H1 (cell line): ENCODE measurements around the gene RNF215. TPM values are rescaled to one million over a fixed set of nuclear protein-coding genes. Genes with fewer than 3 reads are reported as not detected.

Source experiments
- CTCF ChIA-PET: fragments of 300-600 bp; sonication (Branson Sonifier 250); formaldehyde crosslinking; loops from one replicate; lab custom pipeline; 2021; ENCODE audit not compliant: partially characterized antibody; lab: Charles Lee
- POLR2A ChIA-PET: fragments of 300-600 bp; sonication (Branson Sonifier 250); formaldehyde crosslinking; loops from one replicate; lab custom pipeline; 2021; ENCODE audit warnings: inconsistent platforms; ENCODE audit not compliant: partially characterized antibody; lab: Charles Lee
- DNase-seq, 2 experiments: peaks; one replicate each; pipeline versions ENCODE4 v3.0.0 to v3.0.0-alpha.2; 2010 to 2022; ENCODE audit warnings: low spot score in 2 of 2, low read depth in 1 of 2, mixed read lengths in 1 of 2
- FAIRE-seq: peaks from 2 replicates; lab custom pipeline; 2011; peaks lifted over from hg19 to GRCh38; lab: Jason Lieb, UNC
- H2AFZ ChIP-seq: 2 replicates; pipeline ENCODE4 v1.8.1; 2012; ENCODE audit warnings: low read length, inconsistent platforms
- H2AK5ac ChIP-seq: 2 replicates; pipeline ENCODE4 v1.6.1; 2013; ENCODE audit warnings: low read depth, low read length
- H2BK120ac ChIP-seq: replicated peaks from 2 replicates; pipeline ENCODE3; 2013; ENCODE audit warnings: low read depth, low read length, inconsistent platforms
- H2BK12ac ChIP-seq: 2 replicates; pipeline ENCODE4 v1.6.1; 2013; ENCODE audit warnings: low read depth, low read length
- H2BK15ac ChIP-seq: 2 replicates; pipeline ENCODE4 v1.6.1; 2013; ENCODE audit warnings: low read length
- H2BK20ac ChIP-seq: 2 replicates; pipeline ENCODE4 v1.6.1; 2013; ENCODE audit warnings: low read length
- H2BK5ac ChIP-seq: 2 replicates; pipeline ENCODE4 v1.6.1; 2013; ENCODE audit warnings: low read depth, low read length
- H3K14ac ChIP-seq: 2 replicates; pipeline ENCODE4 v1.6.1; 2013; ENCODE audit warnings: inconsistent platforms; ENCODE audit not compliant: insufficient read length
- H3K18ac ChIP-seq: 2 replicates; pipeline ENCODE4 v1.6.1; 2013; ENCODE audit warnings: low read length; ENCODE audit errors: extremely low read depth
- H3K23ac ChIP-seq: 2 replicates; pipeline ENCODE4 v1.6.1; 2013; ENCODE audit warnings: inconsistent platforms; ENCODE audit not compliant: insufficient read length
- H3K23me2 ChIP-seq: 2 replicates; pipeline ENCODE4 v1.6.1; 2013; ENCODE audit warnings: low read depth, low read length
- H3K27ac ChIP-seq: 2 replicates; pipeline ENCODE4 v1.6.1; 2011; ENCODE audit warnings: low read depth, low read length, inconsistent platforms
- H3K27me3 ChIP-seq, 4 experiments: replicated peaks in 1 of 4; 1 replicate in 1 of 4; 2 replicates in 3 of 4; pipeline versions ENCODE4 v1.6.1 to v1.8.1; 2011 to 2013; ENCODE audit warnings: low read length in 3 of 4, mild to moderate bottlenecking in 3 of 4, inconsistent platforms in 2 of 4, mixed read lengths in 2 of 4, moderate library complexity in 1 of 4; ENCODE audit not compliant: control insufficient read depth in 3 of 4, insufficient read depth in 3 of 4; ENCODE audit errors: extremely low read depth in 1 of 4
- H3K36me3 ChIP-seq, 4 experiments: 2 replicates each; pipeline versions ENCODE4 v1.6.1 to v1.8.1; 2011 to 2013; ENCODE audit warnings: mild to moderate bottlenecking in 4 of 4, low read length in 3 of 4, moderate library complexity in 2 of 4, control low read depth in 1 of 4, inconsistent platforms in 1 of 4; ENCODE audit not compliant: insufficient read depth in 4 of 4, control insufficient read depth in 2 of 4
- H3K4ac ChIP-seq: replicated peaks from 2 replicates; pipeline ENCODE3; 2013; ENCODE audit warnings: low read length, low read depth, mixed read lengths, inconsistent platforms; ENCODE audit not compliant: insufficient read length
- H3K4me1 ChIP-seq, 4 experiments: replicated peaks in 1 of 4; 1 replicate in 1 of 4; 2 replicates in 3 of 4; pipeline versions ENCODE4 v1.6.1 to v1.8.1; 2011 to 2013; ENCODE audit warnings: low read length in 3 of 4, inconsistent platforms in 2 of 4, mixed read lengths in 1 of 4; ENCODE audit not compliant: insufficient read depth in 4 of 4, control insufficient read depth in 3 of 4
- H3K4me2 ChIP-seq, 2 experiments: 2 replicates each; pipeline versions ENCODE4 v1.6.1 to v1.8.1; 2011 to 2013; ENCODE audit warnings: low read depth in 2 of 2, low read length in 2 of 2, control low read depth in 1 of 2, inconsistent platforms in 1 of 2, mild to moderate bottlenecking in 1 of 2; ENCODE audit not compliant: insufficient read depth in 1 of 2
- H3K4me3 ChIP-seq, 4 experiments: fragments of 200-600, 300-600 bp in 1 of 4; sonication (generic), shearing (Covaris generic), sonication (Bioruptor Twin) in 1 of 4; 2 replicates each; pipeline versions ENCODE4 v1.5.1 to v1.8.1; 2011 to 2016; ENCODE audit warnings: low read length in 4 of 4, low read depth in 3 of 4, control low read depth in 2 of 4, inconsistent platforms in 2 of 4, mild to moderate bottlenecking in 2 of 4, mixed read lengths in 1 of 4, moderate library complexity in 1 of 4; ENCODE audit not compliant: insufficient read depth in 2 of 4; ENCODE audit errors: extremely low read depth in 1 of 4
- H3K56ac ChIP-seq: replicated peaks from 2 replicates; pipeline ENCODE3; 2013; ENCODE audit warnings: low read depth, mild to moderate bottlenecking, mixed read lengths, low read length, inconsistent platforms; ENCODE audit not compliant: insufficient read length
- H3K79me1 ChIP-seq: 2 replicates; pipeline ENCODE4 v1.6.1; 2013; ENCODE audit warnings: low read depth, low read length, control low read depth
- H3K79me2 ChIP-seq, 2 experiments: 2 replicates each; pipeline versions ENCODE4 v1.6.1 to v1.8.1; 2012 to 2013; ENCODE audit warnings: low read length in 2 of 2, mild to moderate bottlenecking in 2 of 2, inconsistent platforms in 1 of 2; ENCODE audit not compliant: insufficient read depth in 2 of 2, control insufficient read depth in 1 of 2
- H3K9ac ChIP-seq, 4 experiments: replicated peaks in 1 of 4; 1 replicate in 1 of 4; 2 replicates in 3 of 4; pipeline versions ENCODE4 v1.6.1 to v1.8.1; 2011 to 2013; ENCODE audit warnings: low read depth in 3 of 4, low read length in 3 of 4, control low read depth in 2 of 4, mild to moderate bottlenecking in 2 of 4, moderate library complexity in 2 of 4, inconsistent platforms in 1 of 4; ENCODE audit errors: extremely low read depth in 1 of 4
- H3K9me3 ChIP-seq, 2 experiments: 2 replicates each; pipeline versions ENCODE4 v1.6.1 to v1.8.1; 2012 to 2013; ENCODE audit warnings: mild to moderate bottlenecking in 2 of 2, moderate library complexity in 2 of 2, control low read depth in 1 of 2, inconsistent platforms in 1 of 2, low read depth in 1 of 2, low read length in 1 of 2, mixed read lengths in 1 of 2; ENCODE audit not compliant: insufficient read depth in 2 of 2
- H4K20me1 ChIP-seq, 2 experiments: replicated peaks in 1 of 2; 2 replicates each; pipeline versions ENCODE3 to v1.8.1; 2011 to 2013; ENCODE audit warnings: inconsistent platforms in 2 of 2, low read length in 2 of 2, mild to moderate bottlenecking in 1 of 2; ENCODE audit not compliant: insufficient read depth in 2 of 2, control insufficient read depth in 1 of 2
- H4K5ac ChIP-seq: 2 replicates; pipeline ENCODE4 v1.6.1; 2013; ENCODE audit warnings: low read length, low read depth, mixed read lengths, inconsistent platforms; ENCODE audit not compliant: insufficient read length
- H4K8ac ChIP-seq: 2 replicates; pipeline ENCODE4 v1.8.0; 2013; ENCODE audit warnings: mild to moderate bottlenecking, moderate library complexity, low read length, inconsistent platforms; ENCODE audit not compliant: insufficient read depth; ENCODE audit errors: extremely low read depth
- H4K91ac ChIP-seq: replicated peaks from 2 replicates; pipeline ENCODE3; 2013; ENCODE audit warnings: low read length, mixed read lengths, inconsistent platforms; ENCODE audit not compliant: insufficient read length
- CBX8 ChIP-seq: fragments of 300-800, 300-1000 bp; sonication (generic); IDR thresholded peaks from 2 replicates; pipeline ENCODE4 v1.7.1; 2016; ENCODE audit warnings: low read depth, low read length, borderline replicate concordance
- CREB1 ChIP-seq: IDR thresholded peaks from 2 replicates; pipeline ENCODE4 v1.6.1; 2012; ENCODE audit warnings: inconsistent platforms
- GTF2F1 ChIP-seq: IDR thresholded peaks from 2 replicates; pipeline ENCODE4 v1.6.1; 2012; ENCODE audit warnings: low read depth, low read length, improper control_type of control experiment, borderline replicate concordance
- HDAC6 ChIP-seq: IDR thresholded peaks from one replicate; pipeline ENCODE4 v1.7.1; 2012; ENCODE audit warnings: low read depth, mild to moderate bottlenecking, inconsistent platforms, low read length, moderate library complexity
- JUND ChIP-seq: IDR thresholded peaks from 2 replicates; pipeline ENCODE4 v1.6.1; 2011; ENCODE audit warnings: mild to moderate bottlenecking, improper control_type of control experiment, low read length
- KDM1A ChIP-seq: fragments of 200-600, 300-600 bp; sonication (generic); IDR thresholded peaks from 2 replicates; pipeline ENCODE4 v1.7.1; 2016; ENCODE audit warnings: mild to moderate bottlenecking, low read length, borderline replicate concordance
- PHF8 ChIP-seq: fragments of 200-600 bp; sonication (generic); conservative IDR thresholded peaks from 2 replicates; pipeline ENCODE4 v1.7.1; 2012; ENCODE audit warnings: low read depth, mild to moderate bottlenecking, inconsistent platforms, low read length, moderate library complexity
- POU5F1 ChIP-seq: IDR thresholded peaks from 2 replicates; pipeline ENCODE4 v1.6.1; 2011; ENCODE audit warnings: low read depth, mild to moderate bottlenecking, low read length, moderate library complexity
- RBBP5 ChIP-seq: IDR thresholded peaks from 2 replicates; pipeline ENCODE4 v1.7.1; 2012; ENCODE audit warnings: low read depth, mild to moderate bottlenecking, inconsistent platforms, low read length, moderate library complexity, borderline replicate concordance
- SIX5 ChIP-seq: IDR thresholded peaks from 2 replicates; pipeline ENCODE4 v1.6.1; 2011; ENCODE audit warnings: mild to moderate bottlenecking, low read depth, low read length
- SP4 ChIP-seq: IDR thresholded peaks from 2 replicates; pipeline ENCODE4 v1.6.1; 2012; ENCODE audit warnings: low read length, inconsistent platforms
- TEAD4 ChIP-seq: IDR thresholded peaks from 2 replicates; pipeline ENCODE4 v1.6.1; 2012; ENCODE audit warnings: low read depth, low read length, inconsistent platforms, mixed read lengths
- YY1 ChIP-seq: IDR thresholded peaks from 2 replicates; pipeline ENCODE4 v1.6.1; 2011; ENCODE audit warnings: low read depth, mild to moderate bottlenecking, low read length
- WGBS, 2 experiments: shearing (Covaris generic) in 1 of 2; methylation state at CpG; one replicate each; pipeline versions ENCODE4 v1.1.6 to v1.1.7; 2013 to 2015; ENCODE audit warnings: low lambda C conversion rate in 2 of 2, mixed read lengths in 2 of 2, inconsistent platforms in 1 of 2, low coverage in 1 of 2, missing lambda C conversion rate in 1 of 2; ENCODE audit not compliant: insufficient replicate concordance in 2 of 2, insufficient coverage in 1 of 2, insufficient read length in 1 of 2; ENCODE audit errors: extremely low coverage in 1 of 2, missing lambda C conversion rate in 1 of 2; 5-methylcytosine and 5-hydroxymethylcytosine counted together
- polyA plus RNA-seq, 7 experiments: library from polyadenylated mRNA; depleted of rRNA in 3 of 7; stranded (reverse) in 5 of 7; unstranded in 2 of 7; fragments of >200 nt in 5 of 7; fragments of 200-250 nt in 2 of 7; gene quantifications; 1 replicate in 5 of 7; 2 replicates in 1 of 7; 4 replicates in 1 of 7; pipeline versions ENCODE4 v1.2.1 to v1.2.3, GENCODE V29; 2011 to 2013; ENCODE audit warnings: missing spikeins in 2 of 7, mixed read lengths in 2 of 7
- total RNA-seq: library from RNA; stranded (reverse); fragmentation: NEBNext Ultra II Directional; extraction: Animal tissue kit (Norgen Biotek cat#: 25700); gene quantifications from 2 replicates; pipeline ENCODE4 v1.2.1, GENCODE V29; 2021
- TF ChIP-seq, protein P1 (sequence below): IDR thresholded peaks from 2 replicates; pipeline ENCODE4 v1.6.1; 2012; ENCODE audit warnings: low read length, inconsistent platforms

RNF215 gene
- total and polyA plus RNA-seq, 2 of the 8 experiments (the other 6 are each of a cell fraction or from before 2014, with no cell fraction given) = 13.1 to 19.0 TPM

DNA sequence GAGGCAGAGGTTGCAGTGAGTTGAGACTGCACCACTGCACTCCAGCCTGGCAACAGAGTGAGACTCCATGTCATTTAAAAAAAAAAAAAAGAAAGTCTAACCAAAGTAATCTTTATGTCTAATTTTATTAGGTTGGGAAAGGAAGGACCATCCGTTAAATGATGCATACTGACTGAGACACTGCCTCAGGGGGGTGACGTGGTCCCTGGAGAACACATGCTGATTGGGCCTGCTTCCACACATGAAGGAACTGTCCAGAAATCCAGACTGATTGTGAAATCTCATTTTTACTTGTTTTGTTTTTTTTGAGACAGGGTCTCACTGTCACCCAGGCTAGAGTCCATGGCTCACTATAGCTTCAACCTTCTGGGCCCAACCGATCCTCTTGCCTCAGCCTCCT is 36.0 kb downstream of the RNF215 start:
- DNase-seq (no peak), FAIRE-seq (no peak)
- Histone ChIP-seq H2BK20ac (no peak overlapping the region), H3K14ac (no peak overlapping the region), H4K20me1 (peaks cover 20 to 21% of the 10 kb centered on the region in 2 experiments), H2BK5ac (no peak overlapping the region), H4K91ac (no peak overlapping the region), H3K9me3 (no peaks in the 10 kb centered on the region), H3K18ac (no peak overlapping the region), H2BK120ac (no peak overlapping the region), H3K79me1 (peaks cover 11% of the 10 kb centered on the region), H2AFZ (no peak overlapping the region), H3K79me2 (peaks cover 15 to 59% of the 10 kb centered on the region in 2 experiments), H2AK5ac (no peak overlapping the region), H3K27me3 (no peaks in the 10 kb centered on the region), H2BK15ac (no peak overlapping the region), H3K56ac (no peak overlapping the region), H3K4ac (no peak overlapping the region), H3K4me3 (no peak overlapping the region), H3K23me2 (no peaks in the 10 kb centered on the region; the same call in 1 of the 2 replicates), H3K4me2 (no peak overlapping the region), H2BK12ac (no peak overlapping the region), H3K9ac (no peak overlapping the region), H3K27ac (no peak overlapping the region), H3K4me1 (peaks cover 0 to 4% (median 2%) of the 10 kb centered on the region in 4 experiments; a peak in 5 of 7 replicates), H4K5ac (no peak overlapping the region), H3K36me3 (peaks cover 16 to 63% (median 42%) of the 10 kb centered on the region in 4 experiments), H4K8ac (no peak overlapping the region), H3K23ac (no peak overlapping the region)
- 96% methylated on average over 3 of the region's 3 CpGs; no CpG with 5 or more reads in 1 of the 2 experiments for WGBS, 2 experiments
- CTCF ChIA-PET = no interaction called here
- POLR2A ChIA-PET = no interaction called here
- no peak for TF ChIP-seq HDAC6
- TF ChIP-seq SP4 = no peak
- TF ChIP-seq KDM1A = no peak
- TF ChIP-seq TEAD4 = no peak
- TF ChIP-seq SIX5 = no peak
- TF ChIP-seq JUND = no peak
- TF ChIP-seq, protein P1, sequence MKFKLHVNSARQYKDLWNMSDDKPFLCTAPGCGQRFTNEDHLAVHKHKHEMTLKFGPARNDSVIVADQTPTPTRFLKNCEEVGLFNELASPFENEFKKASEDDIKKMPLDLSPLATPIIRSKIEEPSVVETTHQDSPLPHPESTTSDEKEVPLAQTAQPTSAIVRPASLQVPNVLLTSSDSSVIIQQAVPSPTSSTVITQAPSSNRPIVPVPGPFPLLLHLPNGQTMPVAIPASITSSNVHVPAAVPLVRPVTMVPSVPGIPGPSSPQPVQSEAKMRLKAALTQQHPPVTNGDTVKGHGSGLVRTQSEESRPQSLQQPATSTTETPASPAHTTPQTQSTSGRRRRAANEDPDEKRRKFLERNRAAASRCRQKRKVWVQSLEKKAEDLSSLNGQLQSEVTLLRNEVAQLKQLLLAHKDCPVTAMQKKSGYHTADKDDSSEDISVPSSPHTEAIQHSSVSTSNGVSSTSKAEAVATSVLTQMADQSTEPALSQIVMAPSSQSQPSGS = no peak
- TF ChIP-seq CBX8 = no peak
- no peak for TF ChIP-seq RBBP5
- no peak for TF ChIP-seq GTF2F1
- no peak for TF ChIP-seq CREB1
- TF ChIP-seq YY1 = no peak
- TF ChIP-seq PHF8 = no peak
- TF ChIP-seq POU5F1 = no peak
